HG02885 (cell line): ENCODE measurements around the gene COX20.

Experiments
- ATAC-seq: cut with Tn5 transposase; IDR thresholded peaks from one replicate; pipeline ENCODE4 v1.9.1; 2021; ENCODE audit warnings: mild to moderate bottlenecking; ENCODE audit not compliant: unreplicated experiment, poor library complexity

COX20 gene

GRCh38 chr1:244868484-244869363 is 33.3 kb downstream of the COX20 start:
- ATAC-seq, result no peak

GRCh38 chr1:244869364-244869827 is 33.9 kb downstream of the COX20 start:
- no peak for ATAC-seq

- no peak for ATAC-seq
Measured at GRCh38 chr1:244869950-244870349, 34.5 kb downstream of the COX20 start.

- no peak for ATAC-seq
Measured at GRCh38 chr1:244874974-244875579, 39.6 kb downstream of the COX20 start.

- ATAC-seq, result no peak
Measured at GRCh38 chr1:244876228-244876910, 40.9 kb downstream of the COX20 start.

GRCh38 chr1:244878681-244879080 is 43.2 kb downstream of the COX20 start:
- no peak for ATAC-seq

GRCh38 chr1:244881552-244882280 is 46.3 kb downstream of the COX20 start:
- ATAC-seq, result no peak

GRCh38 chr1:244887281-244887680 is 51.8 kb downstream of the COX20 start:
- no peak for ATAC-seq

- no peak for ATAC-seq
Measured at GRCh38 chr1:244893836-244894235, 58.4 kb downstream of the COX20 start.
